HG02642 (cell line): Measurements from ENCODE around the gene CD8B.

Experiments
- ATAC-seq: cut with Tn5 transposase; IDR thresholded peaks from one replicate; pipeline ENCODE4 v1.9.1; 2021; ENCODE audit warnings: mild to moderate bottlenecking; ENCODE audit not compliant: unreplicated experiment, poor library complexity

CD8B gene

DNA sequence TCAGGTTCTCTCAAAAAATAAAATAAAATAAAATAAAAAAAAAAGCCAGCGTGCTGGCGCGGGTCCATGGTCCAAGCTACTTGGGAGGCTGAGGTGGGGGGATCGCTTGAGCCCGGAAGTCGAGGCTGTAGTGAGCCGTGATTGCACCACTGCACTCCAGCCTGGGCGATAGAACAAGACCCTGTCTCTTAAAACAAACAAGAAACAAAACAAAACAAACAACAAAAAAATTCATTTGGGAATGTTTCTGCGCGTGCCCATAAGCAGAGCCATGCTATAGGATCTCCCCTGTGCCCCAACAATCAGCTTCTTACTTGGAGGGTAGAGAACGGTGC, 54.6 kb downstream of the CD8B start:
- ATAC-seq = no peak

DNA sequence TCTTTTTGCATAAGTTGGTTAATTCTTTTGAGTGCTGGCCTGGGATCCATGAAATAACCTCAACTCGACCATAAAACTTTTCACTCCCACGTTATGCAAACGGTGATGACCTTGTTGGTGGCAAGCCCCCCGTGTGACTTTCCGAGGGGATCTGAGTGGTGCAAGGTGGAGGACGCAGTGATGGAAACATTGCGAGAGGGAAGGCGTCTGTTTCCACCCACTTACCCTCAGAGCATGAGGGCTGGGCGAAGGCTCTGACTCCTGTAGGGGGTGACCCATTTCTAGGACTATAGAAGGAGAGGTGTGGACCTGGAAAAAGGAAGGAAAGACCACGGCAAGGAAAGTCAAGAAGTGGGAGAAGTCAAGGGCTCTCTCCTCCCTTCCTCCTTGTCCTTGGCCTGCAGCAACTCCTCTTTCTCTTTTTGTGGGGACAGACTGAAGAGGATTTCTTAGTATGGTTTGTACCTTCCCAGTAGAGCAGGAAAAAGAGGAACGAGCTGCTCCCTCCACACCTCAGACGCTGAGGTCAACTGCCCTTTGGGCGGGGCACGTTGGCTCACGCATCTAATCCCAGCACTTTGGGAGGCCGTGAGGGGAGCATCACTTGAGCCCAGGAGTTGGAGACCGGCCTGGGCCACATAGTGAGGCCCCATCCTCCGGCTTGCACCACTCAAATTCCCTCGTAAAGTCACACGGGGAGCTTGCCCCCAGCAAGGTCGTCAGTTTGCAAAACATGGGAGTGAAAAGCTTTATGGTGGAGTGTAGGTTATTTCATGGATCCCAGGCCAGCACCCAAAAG, 55.4 kb downstream of the CD8B start:
- no peak for ATAC-seq

DNA sequence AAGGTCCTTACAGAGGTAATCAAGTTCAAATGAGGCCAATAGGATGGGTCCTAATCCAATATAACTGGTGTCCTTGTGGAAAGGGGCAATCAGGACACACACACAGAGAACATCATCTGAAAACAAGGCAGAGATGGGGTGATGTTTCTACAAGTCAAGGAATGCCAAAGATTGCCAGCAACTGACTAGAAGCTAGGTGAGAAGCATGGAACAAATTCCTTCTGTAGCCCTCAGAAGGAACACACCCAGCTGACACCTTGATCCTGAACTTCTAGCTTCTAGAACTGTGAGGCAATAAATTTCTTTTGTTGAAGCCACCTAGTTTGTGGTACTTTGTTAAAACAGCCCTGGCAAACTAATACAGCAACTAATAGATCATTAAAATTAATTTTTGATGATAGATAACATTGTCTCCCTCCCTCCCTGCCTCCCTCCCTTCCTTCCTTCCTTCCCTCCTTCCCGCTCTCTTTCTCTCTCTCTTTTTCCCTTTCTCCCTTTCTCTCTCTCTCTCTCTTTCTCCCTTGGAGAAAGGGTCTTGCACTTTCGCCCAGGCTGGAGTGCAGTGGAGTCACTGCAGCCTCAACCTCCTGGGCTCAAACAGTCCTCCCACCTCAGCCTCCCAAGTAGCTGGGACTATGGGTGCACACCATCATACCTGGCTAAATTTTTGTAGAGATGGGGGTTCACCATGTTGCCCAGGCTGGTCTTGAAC, 60.7 kb downstream of the CD8B start:
- no peak for ATAC-seq

DNA sequence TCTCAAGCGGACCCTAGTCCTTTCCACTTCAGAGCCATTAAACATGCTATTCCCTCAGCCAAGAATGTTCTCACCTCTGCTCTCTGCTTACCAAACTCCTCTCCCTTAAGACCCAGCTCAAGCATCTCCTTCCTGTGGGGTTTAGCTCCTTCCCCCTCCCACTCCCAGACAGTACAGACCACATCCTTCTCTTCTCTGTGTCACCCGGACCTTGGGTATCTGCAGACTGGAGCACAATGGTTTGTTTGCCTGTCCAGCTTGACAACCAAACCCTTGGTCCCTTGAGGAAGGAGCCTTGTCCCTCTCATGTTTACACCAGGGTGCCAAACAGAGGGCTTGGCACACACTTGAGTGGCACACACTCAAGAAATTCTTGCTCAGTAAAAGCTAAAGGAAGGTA, 66.8 kb downstream of the CD8B start:
- no peak for ATAC-seq

DNA sequence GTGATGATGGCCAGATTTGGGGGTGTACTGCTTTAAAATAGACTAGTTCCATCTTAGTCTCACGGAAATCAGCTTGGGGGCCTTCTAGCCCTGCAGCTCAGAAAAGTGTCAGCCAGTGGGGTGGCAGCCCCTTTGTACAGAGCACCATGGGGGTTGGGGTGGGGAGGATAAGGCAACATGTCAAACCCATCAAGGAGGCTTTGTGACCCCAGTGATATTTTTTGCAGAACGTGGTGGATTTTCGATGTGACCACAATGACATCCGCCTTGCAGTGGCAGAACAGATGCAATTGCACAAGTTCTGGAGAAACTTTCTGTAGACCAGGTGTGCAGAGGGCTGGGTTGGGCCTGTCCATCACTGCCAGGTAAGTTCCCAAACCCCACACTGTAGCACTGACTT, 67.9 kb downstream of the CD8B start:
- ATAC-seq = no peak

DNA sequence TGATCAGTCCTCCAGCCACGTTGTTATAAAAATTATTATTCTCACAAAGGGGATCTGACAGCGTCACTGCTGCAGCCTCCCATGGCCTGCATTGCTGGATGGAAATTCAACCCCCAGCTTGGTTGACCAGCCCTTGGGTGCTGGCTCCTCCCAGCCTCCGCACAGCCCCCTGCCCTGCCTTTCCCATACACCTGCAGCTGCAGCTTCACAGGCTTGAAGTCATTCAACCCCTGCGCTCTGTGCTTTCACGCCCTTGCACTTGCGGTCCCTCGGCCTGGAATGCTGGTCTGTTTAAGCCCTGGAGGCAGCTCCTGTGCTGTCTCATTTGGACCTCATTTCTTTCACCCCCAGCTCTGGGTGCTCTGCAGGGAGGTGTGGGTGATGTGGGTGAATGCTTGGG, 70.1 kb downstream of the CD8B start:
- ATAC-seq = no peak

DNA sequence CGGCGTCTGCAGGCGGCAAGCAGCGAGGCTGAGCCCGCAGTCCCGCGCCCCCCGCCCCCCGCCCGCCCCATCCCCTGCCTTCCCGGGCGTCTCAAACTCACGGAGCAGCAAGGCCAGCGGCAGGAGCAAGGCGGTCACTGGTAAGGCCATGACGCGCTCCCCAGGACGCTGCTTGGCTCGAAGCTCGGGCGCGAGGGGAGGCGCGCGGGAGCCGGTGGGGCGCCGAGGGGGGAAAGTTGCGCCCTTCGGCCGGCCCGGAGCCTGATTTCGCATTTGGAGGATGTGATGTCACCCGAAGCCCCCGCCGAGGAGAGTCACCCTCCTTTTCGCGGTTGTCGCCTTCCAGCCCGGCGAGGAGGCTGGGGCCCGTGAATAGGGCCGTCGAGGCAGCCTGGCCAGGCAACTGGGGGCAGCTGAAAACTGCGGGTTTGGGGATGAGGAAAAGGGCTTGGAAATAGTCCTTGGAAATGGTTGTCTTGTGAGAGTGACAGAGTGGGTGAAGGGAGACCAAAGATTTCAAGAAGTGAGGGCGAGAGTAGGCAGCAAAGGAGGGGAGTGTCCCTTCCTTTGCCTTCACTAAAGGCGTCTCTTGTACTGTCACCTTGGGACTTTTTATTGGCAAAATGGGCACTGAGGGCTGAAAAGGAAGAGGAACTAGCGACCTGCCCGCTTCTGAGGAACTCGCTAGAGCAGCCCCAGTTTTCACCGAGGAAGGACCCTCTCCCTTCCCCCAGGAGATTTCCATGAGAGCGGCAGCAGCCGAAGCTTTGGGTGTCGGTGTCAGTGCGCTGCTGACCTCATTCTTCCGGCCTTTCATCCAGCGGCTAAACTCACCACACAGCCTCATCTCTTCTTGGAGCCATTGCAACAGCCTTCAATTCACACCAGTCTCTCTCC, 70.8 kb downstream of the CD8B start, which contains the start of gene CD8A:
CD8A (minus strand) TSS at position 238 of the 897 bp plus-strand sequence; CDS start at position 150, 88 bp downstream.
- ATAC-seq = no peak

DNA sequence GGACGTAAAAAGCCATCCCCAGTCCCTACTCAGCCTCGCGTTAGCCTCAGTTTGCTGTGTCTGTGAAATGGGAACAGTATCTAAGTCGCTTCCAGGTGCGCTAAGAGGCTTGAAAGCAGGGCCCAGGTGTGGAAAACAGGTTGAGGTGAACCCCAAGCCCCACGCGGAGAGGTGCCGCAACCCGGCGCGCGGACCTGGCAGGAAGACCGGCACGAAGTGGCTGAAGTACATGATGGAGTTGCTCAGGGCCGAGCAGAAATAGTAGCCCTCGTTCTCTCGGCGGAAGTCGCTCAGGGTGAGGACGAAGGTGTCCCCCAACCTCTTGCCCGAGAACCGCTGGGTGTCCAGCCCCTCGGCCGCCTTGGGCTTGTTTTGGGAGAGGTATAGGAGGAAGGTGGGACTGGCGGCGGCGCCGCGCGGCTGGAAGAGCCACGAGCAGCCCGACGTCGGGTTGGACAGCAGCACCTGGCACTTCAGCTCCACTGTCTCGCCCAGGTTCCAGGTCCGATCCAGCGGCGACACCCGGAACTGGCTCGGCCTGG, 71.5 kb downstream of the CD8B start:
- no peak for ATAC-seq

DNA sequence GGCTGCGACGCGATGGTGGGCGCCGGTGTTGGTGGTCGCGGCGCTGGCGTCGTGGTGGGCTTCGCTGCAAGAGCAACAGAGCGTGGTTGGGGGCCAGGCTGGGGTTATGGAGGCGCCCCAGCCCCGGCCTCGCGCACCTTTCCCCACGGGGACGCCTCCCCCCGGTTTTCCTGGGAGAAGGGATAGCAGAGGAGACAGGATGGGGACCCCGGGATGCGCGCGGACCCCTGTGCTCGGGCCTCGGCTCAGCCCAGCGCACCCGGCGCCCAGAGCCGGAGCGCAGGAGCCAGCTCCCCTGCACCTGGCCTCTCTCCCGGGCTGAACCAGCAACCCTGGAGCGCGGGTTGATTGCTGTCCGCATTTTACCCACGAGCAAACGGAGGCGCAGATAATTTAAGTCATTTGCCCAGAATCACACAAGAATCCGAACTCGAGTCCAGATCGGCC, 72.0 kb downstream of the CD8B start:
- no peak for ATAC-seq

DNA sequence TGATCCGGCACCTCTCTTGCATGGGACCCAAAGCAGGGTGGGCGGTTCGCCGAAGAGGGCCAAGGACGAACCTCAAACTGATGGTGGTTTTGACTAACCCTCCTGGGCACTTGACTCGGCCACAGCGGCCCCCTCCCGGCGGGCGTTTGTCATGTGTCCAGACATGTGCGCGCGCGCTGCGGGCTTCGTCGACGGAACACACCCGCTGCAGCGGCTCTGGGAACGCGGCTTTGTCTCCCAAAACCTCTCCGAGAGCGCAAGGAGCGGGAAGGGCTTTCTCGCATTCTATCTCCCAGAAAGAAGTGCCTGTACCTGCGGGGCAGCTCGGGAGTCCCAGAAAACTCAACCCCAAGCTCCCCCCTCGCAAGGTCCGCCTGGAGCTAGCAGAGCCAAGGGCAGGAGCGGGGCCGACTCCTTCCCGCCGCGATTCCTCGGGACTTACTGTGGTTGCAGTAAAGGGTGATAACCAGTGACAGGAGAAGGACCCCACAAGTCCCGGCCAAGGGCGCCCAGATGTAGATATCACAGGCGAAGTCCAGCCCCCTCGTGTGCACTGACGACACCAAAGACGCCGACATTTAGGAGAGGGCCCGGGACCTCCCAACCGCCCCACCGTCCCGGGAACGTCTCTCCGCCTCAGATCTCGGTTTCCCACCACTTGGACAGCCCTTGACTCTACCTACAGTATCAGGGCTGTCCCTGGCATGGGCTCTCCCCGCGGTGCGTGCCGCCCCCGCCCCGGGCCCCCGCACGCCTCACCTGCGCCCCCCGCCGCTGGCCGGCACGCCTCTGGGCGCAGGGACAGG, 72.6 kb downstream of the CD8B start:
- no peak for ATAC-seq

DNA sequence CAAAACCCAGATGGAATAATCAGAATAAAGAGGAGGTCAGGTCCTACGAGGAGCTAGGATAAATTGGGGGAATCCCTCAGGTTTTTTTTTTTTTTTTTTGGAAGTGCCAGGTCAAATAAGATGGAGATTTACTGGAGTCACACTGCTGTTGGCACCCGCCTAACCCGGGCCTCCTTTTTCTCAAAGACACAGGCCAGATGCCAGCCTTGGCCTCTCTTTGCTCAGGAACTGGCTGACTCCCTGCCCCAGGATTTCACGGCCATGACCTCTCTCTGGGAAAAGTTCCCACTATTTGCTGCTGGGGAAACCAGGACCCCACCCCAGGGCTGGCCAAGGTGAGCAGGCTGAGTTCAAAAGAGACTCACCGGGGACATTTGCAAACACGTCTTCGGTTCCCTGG, 73.5 kb downstream of the CD8B start:
- no peak for ATAC-seq

DNA sequence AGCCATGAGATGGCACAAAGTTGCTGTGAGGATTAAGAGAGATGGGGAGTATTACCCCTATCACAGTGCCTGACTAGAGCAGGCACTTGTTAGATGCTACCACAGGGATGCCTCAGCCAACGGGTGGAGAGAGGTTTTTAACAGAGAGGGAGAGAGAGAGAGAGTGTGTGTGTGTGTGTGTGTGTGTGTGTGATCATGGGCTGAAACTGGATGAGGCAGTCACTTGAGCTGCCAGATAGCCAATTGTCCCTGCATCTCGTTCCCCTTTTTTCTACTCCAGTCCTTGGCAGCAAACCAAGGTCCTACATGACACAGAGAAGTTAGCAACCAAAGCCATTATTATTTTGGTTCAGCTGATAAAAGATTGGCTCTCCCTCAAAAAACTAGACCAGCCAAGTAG, 74.0 kb downstream of the CD8B start:
- ATAC-seq = no peak

DNA sequence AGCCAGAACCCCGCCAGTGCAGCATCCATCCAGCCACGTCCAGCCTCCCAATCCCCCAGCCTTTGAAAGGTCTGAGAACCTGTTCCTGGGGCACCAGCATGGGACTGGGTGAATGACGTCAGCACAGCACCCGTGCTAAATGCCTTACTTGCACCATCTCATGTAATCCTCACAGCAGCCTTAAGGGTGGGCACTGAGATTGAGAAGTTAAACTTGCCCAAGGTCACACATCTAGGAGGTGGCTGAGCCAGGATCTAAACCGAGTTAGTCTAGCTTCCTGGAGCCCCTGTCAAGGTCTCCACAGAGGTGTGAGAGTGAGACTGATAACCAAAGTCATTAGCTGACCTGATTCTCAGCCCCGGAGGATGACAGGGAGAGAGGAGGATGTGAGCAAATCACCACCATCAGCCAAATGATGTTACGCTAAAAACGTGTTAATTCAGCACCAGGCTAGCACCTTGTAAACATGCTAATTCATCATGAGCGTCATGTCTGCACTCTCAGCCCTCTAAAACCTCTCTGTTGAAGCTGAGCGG, 75.6 kb downstream of the CD8B start:
- ATAC-seq = no peak

DNA sequence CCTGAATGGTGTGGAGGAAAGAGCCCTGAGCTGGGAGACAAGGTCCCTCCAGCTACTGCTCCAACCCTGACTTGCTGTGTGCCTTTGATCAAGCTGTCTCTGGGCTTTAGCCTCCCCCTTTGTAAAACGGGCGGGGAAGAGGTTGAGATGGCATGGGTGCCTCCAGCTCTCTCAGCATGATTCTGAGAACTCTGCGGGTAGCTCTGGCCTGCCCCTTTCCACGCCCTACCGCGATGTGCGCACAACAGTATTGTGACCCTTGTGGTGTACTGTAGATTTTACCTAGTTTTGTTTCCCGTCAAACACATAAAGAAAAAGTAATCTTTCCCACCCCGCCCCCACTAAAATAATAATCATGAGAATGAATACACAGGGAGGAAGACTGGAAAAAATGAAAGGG, 76.2 kb downstream of the CD8B start:
- no peak for ATAC-seq

DNA sequence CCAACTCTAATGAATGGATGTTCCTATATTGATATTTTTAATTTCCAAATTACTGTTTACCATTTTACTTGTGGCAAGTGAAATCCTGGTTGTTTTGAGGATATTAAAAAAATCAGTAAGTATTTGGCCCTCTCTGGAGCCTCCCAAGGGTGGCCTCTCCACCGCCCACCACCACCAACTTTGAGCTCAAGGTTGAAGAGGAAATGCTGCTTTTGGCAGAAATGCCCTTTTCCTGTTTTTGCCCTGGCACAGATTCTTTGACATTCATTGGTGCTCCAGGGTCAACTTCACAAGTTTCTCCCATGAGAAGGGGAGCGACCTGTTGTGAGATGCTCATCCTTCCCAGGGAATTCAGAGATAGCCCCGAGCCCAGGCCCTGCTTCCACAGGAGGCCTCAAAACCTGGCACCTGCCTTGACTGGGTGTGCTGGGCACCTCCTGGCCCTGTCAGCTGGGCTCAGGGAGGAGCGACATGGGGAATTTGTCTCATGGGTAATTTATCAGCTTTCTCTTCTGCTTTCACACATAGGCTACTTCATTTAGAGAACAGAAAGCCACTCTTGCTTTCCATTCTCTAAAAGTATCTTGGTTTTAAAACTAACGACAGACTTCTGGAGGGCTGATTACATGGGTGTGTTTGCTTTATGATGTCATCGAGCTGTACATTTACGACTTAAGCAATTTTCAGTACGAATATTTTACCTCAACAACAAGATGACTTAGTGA, 77.9 kb downstream of the CD8B start:
- peak; percentile 97 for ATAC-seq

DNA sequence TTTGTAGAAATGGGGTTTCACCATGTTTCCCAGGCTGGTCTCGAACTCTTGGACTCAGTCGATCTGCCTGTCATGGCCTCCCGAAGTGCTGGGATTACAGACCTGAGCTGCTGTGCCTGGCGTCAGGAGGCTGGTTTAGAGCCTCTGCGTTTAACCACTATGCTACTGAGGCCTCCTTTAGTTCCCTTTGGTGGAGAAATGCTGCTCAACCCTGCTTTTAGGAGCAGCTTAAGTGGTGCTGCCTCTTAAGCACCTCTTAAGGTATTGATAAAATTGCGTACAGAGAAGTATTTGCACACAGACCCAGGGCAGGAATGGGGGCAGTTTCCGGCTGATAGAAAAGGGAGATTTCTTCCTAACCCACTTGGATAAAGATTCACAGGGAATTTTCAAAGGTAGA, 78.9 kb downstream of the CD8B start:
- no peak for ATAC-seq

DNA sequence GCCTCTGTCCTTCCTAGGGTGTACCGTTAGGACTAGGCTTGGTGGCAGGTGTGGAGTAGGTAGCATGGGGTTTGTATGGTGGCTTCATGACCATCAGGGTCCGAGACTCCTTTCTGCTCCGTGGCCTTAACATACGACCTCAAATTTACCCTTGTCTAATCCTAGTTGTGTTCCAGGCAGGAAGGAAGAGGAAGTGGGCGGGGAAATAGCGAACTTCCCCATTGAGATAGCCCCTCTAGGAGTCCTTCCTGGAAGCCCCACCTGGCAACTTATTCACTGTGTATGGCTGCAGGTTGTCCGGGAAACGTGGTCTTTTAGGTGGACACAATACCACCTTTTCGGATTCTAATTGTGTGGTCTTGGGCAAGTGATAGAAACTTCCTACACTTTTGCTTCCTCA, 80.3 kb downstream of the CD8B start:
- no peak for ATAC-seq

DNA sequence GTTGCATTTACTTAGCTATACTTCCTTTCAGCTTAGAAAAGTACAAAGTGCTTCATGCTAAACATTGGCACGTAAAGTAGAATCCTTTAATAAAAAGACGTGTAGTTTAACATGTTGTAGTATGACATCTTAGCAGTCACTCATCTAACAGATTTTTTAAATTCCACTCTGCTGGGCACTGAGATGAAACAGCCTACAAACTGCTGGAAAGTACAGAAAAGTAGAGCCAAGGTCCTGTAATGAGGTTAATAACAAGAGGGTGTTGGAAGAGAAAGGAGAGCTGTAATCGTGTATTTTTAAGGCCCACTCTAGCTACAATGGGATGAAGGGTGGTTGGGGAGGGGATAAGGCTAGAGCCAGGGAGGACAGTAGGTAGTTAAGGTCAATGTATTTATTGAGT, 81.7 kb downstream of the CD8B start:
- ATAC-seq = no peak

DNA sequence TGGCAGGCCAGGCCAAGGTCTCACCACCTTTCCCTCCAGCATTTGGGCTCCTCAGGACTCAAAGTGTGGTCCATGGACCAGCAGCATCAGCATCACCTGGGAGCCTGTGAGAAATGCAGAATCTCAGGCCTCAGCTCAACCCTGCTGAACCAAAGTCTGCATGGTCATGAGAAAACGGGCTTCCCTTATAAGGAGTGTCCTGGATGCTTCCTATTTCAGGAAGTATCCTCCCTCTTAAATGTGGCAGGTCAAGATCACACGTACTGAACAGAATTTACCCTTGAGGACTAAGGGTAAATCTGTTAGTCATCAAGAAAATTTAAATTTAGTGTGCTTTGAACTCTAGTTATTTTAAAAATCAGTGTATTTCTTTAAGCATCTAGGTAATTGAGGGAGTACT, 82.7 kb downstream of the CD8B start:
- no peak for ATAC-seq
